ENCODE data around the gene KLK4.

DNA sequence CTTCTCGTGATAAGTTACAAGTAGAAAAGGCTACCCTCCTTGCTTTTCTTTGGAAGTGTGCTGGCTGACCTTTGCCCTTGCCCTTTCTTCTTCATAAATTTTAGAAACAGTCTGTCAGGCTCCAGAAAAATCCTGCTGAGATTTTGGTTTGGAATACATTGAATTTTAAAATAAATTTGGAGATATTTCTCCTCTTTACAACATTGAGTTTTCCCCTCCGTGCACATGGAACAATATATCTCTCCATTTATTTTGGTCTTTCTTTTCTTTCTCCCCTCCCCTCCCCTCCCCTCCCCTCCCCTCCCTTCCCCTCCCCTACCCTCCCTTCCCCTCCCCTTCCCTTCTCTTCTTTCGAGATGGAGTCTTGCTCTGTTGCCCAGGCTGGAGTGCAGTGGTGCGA is 8.6 kb downstream of the KLK4 start:
- TF ChIP-seq, protein P1, sequence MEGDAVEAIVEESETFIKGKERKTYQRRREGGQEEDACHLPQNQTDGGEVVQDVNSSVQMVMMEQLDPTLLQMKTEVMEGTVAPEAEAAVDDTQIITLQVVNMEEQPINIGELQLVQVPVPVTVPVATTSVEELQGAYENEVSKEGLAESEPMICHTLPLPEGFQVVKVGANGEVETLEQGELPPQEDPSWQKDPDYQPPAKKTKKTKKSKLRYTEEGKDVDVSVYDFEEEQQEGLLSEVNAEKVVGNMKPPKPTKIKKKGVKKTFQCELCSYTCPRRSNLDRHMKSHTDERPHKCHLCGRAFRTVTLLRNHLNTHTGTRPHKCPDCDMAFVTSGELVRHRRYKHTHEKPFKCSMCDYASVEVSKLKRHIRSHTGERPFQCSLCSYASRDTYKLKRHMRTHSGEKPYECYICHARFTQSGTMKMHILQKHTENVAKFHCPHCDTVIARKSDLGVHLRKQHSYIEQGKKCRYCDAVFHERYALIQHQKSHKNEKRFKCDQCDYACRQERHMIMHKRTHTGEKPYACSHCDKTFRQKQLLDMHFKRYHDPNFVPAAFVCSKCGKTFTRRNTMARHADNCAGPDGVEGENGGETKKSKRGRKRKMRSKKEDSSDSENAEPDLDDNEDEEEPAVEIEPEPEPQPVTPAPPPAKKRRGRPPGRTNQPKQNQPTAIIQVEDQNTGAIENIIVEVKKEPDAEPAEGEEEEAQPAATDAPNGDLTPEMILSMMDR (IDR thresholded peaks at IDR 0.05), result no peak
- TF ChIP-seq EP300 (IDR thresholded peaks at IDR 0.05) (no peak), POLR2A (IDR thresholded peaks at IDR 0.05) (no peak)
